Kidney (tissue), 14 donors: Measurements from ENCODE around the gene COL6A1. TPM values are rescaled to one million over a fixed set of nuclear protein-coding genes. Genes with fewer than 3 reads are reported as not detected.

Experiments
- DNase-seq, 5 donors: peaks; one replicate each; pipeline ENCODE4 v3.0.0-alpha.2; 2013 to 2020
- FAIRE-seq: peaks from 2 replicates; lab custom pipeline; 2012; peaks lifted over from hg19 to GRCh38; lab: Jason Lieb, UNC
- H3K27ac ChIP-seq, 2 donors: one replicate each; pipeline ENCODE4 v1.7.0; 2013; ENCODE audit warnings: low read depth in 2 of 2, low read length in 2 of 2, inconsistent platforms in 1 of 2
- H3K27me3 ChIP-seq: one replicate; pipeline ENCODE4 v1.7.1; 2013; ENCODE audit warnings: low read length, inconsistent platforms; ENCODE audit not compliant: control insufficient read depth, insufficient read depth
- H3K36me3 ChIP-seq, 3 donors: one replicate each; pipeline versions ENCODE4 v1.7.0 to v1.7.1; 2013; ENCODE audit warnings: low read length in 3 of 3, control low read depth in 1 of 3, inconsistent platforms in 1 of 3; ENCODE audit not compliant: insufficient read depth in 3 of 3, control insufficient read depth in 2 of 3
- H3K4me1 ChIP-seq, 3 donors: one replicate each; pipeline versions ENCODE4 v1.7.0 to v1.7.1; 2013; ENCODE audit warnings: low read length in 3 of 3, inconsistent platforms in 1 of 3, low read depth in 1 of 3; ENCODE audit not compliant: control insufficient read depth in 2 of 3, insufficient read depth in 2 of 3
- H3K4me3 ChIP-seq, 3 donors: one replicate each; pipeline versions ENCODE4 v1.7.0 to v1.8.1; 2013; ENCODE audit warnings: low read length in 3 of 3, control low read depth in 1 of 3, inconsistent platforms in 1 of 3
- H3K9ac ChIP-seq, 3 donors: one replicate each; pipeline versions ENCODE4 v1.7.0 to v1.7.1; 2013; ENCODE audit warnings: low read length in 3 of 3, control low read depth in 1 of 3, inconsistent platforms in 1 of 3
- H3K9me3 ChIP-seq, 3 donors: one replicate each; pipeline versions ENCODE4 v1.7.0 to v1.7.1; 2013; ENCODE audit warnings: low read length in 3 of 3, control low read depth in 1 of 3, inconsistent platforms in 1 of 3; ENCODE audit not compliant: control insufficient read depth in 2 of 3, insufficient read depth in 1 of 3
- intact Hi-C: fragments of 100-400 bp; cut with DNase I; formaldehyde crosslinking; loops from one replicate; pipeline ENCODE4 v1.11.1; 2022
- polyA plus RNA-seq: library from polyadenylated mRNA; stranded (reverse); fragments of 350-450 nt; fragmentation: Illumina TruSeq; extraction: RNeasy Lipid Tissue Mini Kit (QIAGEN cat#74804); gene quantifications from one replicate; pipeline ENCODE4 v1.2.3, GENCODE V29; 2014; ENCODE audit warnings: low read depth, low replicate concordance; ENCODE audit not compliant: insufficient read depth
- total RNA-seq: library from RNA; stranded (reverse); fragmentation: NEBNext Ultra II Directional; extraction: Animal tissue kit (Norgen Biotek cat#: 25700); gene quantifications from one replicate; pipeline ENCODE4 v1.2.1, GENCODE V29; 2021
- TF ChIP-seq, protein P1 (sequence below): IDR thresholded peaks from 3 replicates; pipeline ENCODE4 v1.5.1; 2012; ENCODE audit warnings: mild to moderate bottlenecking, moderate library complexity, borderline replicate concordance; ENCODE audit not compliant: insufficient read depth; ENCODE audit errors: extremely low read depth
- donor health status: control.
- donor health status: control.
- donor health status: control.
- donor health status: control.
- donor health status: control.
- donor health status: DM: yes; HTN: yes; CAD: no.
- donor health status: Normal renal cell carcinoma (clear cell type).

Gene COL6A1
- total and polyA plus RNA-seq, 2 donors from 2014 or later: 112 to 127 TPM

- Histone ChIP-seq H3K9ac (no peak overlapping the region), H3K4me1 (peaks cover 0 to 22% (median 4%) of the 10 kb centered on the region in 3 donors), H3K36me3 (no peaks in the 10 kb centered on the region), H3K9me3 (no peaks in the 10 kb centered on the region), H3K27ac (no peak overlapping the region), H3K27me3 (peaks cover 5% of the 10 kb centered on the region), H3K4me3 (no peak overlapping the region)
- TF ChIP-seq, protein P1, sequence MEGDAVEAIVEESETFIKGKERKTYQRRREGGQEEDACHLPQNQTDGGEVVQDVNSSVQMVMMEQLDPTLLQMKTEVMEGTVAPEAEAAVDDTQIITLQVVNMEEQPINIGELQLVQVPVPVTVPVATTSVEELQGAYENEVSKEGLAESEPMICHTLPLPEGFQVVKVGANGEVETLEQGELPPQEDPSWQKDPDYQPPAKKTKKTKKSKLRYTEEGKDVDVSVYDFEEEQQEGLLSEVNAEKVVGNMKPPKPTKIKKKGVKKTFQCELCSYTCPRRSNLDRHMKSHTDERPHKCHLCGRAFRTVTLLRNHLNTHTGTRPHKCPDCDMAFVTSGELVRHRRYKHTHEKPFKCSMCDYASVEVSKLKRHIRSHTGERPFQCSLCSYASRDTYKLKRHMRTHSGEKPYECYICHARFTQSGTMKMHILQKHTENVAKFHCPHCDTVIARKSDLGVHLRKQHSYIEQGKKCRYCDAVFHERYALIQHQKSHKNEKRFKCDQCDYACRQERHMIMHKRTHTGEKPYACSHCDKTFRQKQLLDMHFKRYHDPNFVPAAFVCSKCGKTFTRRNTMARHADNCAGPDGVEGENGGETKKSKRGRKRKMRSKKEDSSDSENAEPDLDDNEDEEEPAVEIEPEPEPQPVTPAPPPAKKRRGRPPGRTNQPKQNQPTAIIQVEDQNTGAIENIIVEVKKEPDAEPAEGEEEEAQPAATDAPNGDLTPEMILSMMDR: no peak
- FAIRE-seq (no peak), DNase-seq (peak in 1 of 5 donors; percentile 60)
- intact Hi-C loops: loop anchor here (10.0 kb wide), 1 partner anchor 128 kb away; no protein-coding TSS in a partner anchor
Measured at GRCh38 chr21:45976701-45977311, 4.8 kb upstream of the COL6A1 start.

DNA sequence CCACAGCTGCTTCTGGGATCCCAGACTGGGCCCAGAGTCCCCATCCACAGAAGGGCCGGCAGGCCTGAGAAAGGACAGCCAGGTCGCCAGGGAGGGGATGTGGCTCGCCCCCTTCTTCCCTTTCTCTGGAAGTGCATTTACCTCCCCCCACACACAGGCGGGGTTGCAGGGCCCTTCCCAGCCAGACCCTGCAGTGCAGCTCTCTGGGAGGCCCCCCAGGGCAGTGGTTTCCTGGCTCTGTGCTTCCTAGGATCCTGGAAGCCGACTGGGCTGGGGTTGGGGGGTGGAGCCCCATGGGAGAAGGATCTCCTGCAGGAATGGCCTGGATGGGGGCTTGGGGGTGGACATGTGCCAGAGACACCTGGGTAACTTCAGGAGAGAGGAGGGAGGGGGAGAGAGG, 4.2 kb upstream of the COL6A1 start:
- H3K4me1 ChIP-seq: peaks cover 0 to 24% (median 4%) of the 10 kb centered on the region in 3 donors
- DNase-seq: peak; percentile 36 to 81 (median 58)
- TF ChIP-seq, protein P1: no peak
- H3K36me3 ChIP-seq: no peaks in the 10 kb centered on the region
- no peak for FAIRE-seq
- intact Hi-C loops: loop anchor here (10.0 kb wide), 1 partner anchor 127 kb away; no protein-coding TSS in a partner anchor
- no peaks in the 10 kb centered on the region for H3K9me3 ChIP-seq
- H3K27me3 ChIP-seq: peaks cover 5% of the 10 kb centered on the region
- H3K4me3 ChIP-seq: no peak overlapping the region
- H3K27ac ChIP-seq: no peak overlapping the region
- H3K9ac ChIP-seq: no peak overlapping the region

- TF ChIP-seq, protein P1: no peak
- DNase-seq: peak in 1 of 5 donors; percentile 69
- no peaks in the 10 kb centered on the region for H3K9me3 ChIP-seq
- H3K36me3 ChIP-seq: no peaks in the 10 kb centered on the region
- H3K27me3 ChIP-seq: peaks cover 5% of the 10 kb centered on the region
- no peak for FAIRE-seq
- intact Hi-C loops: loop anchor here (10.0 kb wide), 1 partner anchor 126 kb away; no protein-coding TSS in a partner anchor
- no peak overlapping the region for H3K9ac ChIP-seq
- H3K27ac ChIP-seq: no peak overlapping the region
- H3K4me3 ChIP-seq: no peak overlapping the region
- H3K4me1 ChIP-seq: peaks cover 0 to 19% (median 4%) of the 10 kb centered on the region in 3 donors
Measured at GRCh38 chr21:45979141-45979631, 2.4 kb upstream of the COL6A1 start.
